ENCODE measurements around the gene EXOC6B. TPM values are rescaled to one million over a fixed set of nuclear protein-coding genes. Genes with fewer than 3 reads are reported as not detected.

The EXOC6B gene
- total RNA-seq, 1 donor from 2014 or later, result 33.0 TPM

GRCh38 chr2:72828840-72829507 lies 3.1 kb upstream of the EXOC6B start:
- DNase-seq (no peak), ATAC-seq (no peak)
- H3K27me3 ChIP-seq (ENCODE audit: low read depth), result no peaks in the 10 kb centered on the region
- H3K27ac ChIP-seq, result no peak overlapping the region
- no peaks in the 10 kb centered on the region for H3K9me3 ChIP-seq
- H3K4me1 ChIP-seq, result peaks cover 9% of the 10 kb centered on the region
- H3K36me3 ChIP-seq, result no peaks in the 10 kb centered on the region
- TF ChIP-seq CTCF (IDR thresholded peaks at IDR 0.05), result no peak
- H3K4me3 ChIP-seq, result no peak overlapping the region
- intact Hi-C loops (cut with DNase I), result no loop called here

- H3K27me3 ChIP-seq (ENCODE audit: low read depth), result no peaks in the 10 kb centered on the region
- no peak overlapping the region for H3K27ac ChIP-seq
- ATAC-seq (no peak), DNase-seq (no peak)
- H3K9me3 ChIP-seq, result no peaks in the 10 kb centered on the region
- intact Hi-C loops (cut with DNase I), result no loop called here
- peaks cover 9% of the 10 kb centered on the region for H3K4me1 ChIP-seq
- H3K4me3 ChIP-seq, result no peak overlapping the region
- no peak for TF ChIP-seq CTCF (IDR thresholded peaks at IDR 0.05)
- H3K36me3 ChIP-seq, result no peaks in the 10 kb centered on the region
These were observed 2.3 kb upstream of the EXOC6B start for GRCh38 chr2:72827966-72828646.

GRCh38 chr2:72827487-72827886 lies 1.7 kb upstream of the EXOC6B start:
- no peaks in the 10 kb centered on the region for H3K27me3 ChIP-seq (ENCODE audit: low read depth)
- no peak overlapping the region for H3K27ac ChIP-seq
- no peaks in the 10 kb centered on the region for H3K9me3 ChIP-seq
- H3K4me1 ChIP-seq, result peaks cover 9% of the 10 kb centered on the region
- intact Hi-C loops (cut with DNase I), result no loop called here
- H3K36me3 ChIP-seq, result no peaks in the 10 kb centered on the region
- ATAC-seq, result no peak
- H3K4me3 ChIP-seq, result no peak overlapping the region
- no peak for TF ChIP-seq CTCF (IDR thresholded peaks at IDR 0.05)
- DNase-seq, result no peak

- no peak for TF ChIP-seq CTCF (IDR thresholded peaks at IDR 0.05)
- Histone ChIP-seq H3K4me3 (peak overlapping the region; percentile 85), H3K36me3 (no peaks in the 10 kb centered on the region), H3K9me3 (no peaks in the 10 kb centered on the region), H3K4me1 (peaks cover 9% of the 10 kb centered on the region), H3K27ac (no peak overlapping the region), H3K27me3 (ENCODE audit: low read depth) (no peaks in the 10 kb centered on the region)
- intact Hi-C loops (cut with DNase I), result no loop called here
- ATAC-seq (no peak), DNase-seq (no peak)
These were observed 284 bp upstream of the EXOC6B start for GRCh38 chr2:72826156-72826477.

- Histone ChIP-seq H3K4me3 (peak overlapping the region; percentile 85), H3K27ac (no peak overlapping the region), H3K36me3 (no peaks in the 10 kb centered on the region), H3K9me3 (no peaks in the 10 kb centered on the region), H3K27me3 (ENCODE audit: low read depth) (no peaks in the 10 kb centered on the region), H3K4me1 (peaks cover 9% of the 10 kb centered on the region)
- DNase-seq (no peak), ATAC-seq (no peak)
- intact Hi-C loops (cut with DNase I), result no loop called here
- TF ChIP-seq CTCF (IDR thresholded peaks at IDR 0.05), result no peak
These were observed 1.5 kb downstream of the EXOC6B start for GRCh38 chr2:72824224-72824842.

Measured in lower lobe of right lung (tissue), 2 donors.